LNCaP clone FGC (cell line): ENCODE data around the gene ZC3H18.

ENCODE experiments used
- DNase-seq: peaks from one replicate; pipeline ENCODE4 v3.0.0-alpha.2; 2011; ENCODE audit warnings: low read depth
- H3K4me3 ChIP-seq: 2 replicates; pipeline ENCODE4 v1.5.1; 2011; ENCODE audit warnings: mild to moderate bottlenecking, low read depth, low read length, control low read depth
- TF ChIP-seq, protein P1 (sequence below): IDR thresholded peaks from 2 replicates; pipeline ENCODE4 v1.5.1; 2012; ENCODE audit warnings: mild to moderate bottlenecking; ENCODE audit not compliant: control insufficient read depth, insufficient read depth; ENCODE audit errors: extremely low read depth

The ZC3H18 gene

DNA sequence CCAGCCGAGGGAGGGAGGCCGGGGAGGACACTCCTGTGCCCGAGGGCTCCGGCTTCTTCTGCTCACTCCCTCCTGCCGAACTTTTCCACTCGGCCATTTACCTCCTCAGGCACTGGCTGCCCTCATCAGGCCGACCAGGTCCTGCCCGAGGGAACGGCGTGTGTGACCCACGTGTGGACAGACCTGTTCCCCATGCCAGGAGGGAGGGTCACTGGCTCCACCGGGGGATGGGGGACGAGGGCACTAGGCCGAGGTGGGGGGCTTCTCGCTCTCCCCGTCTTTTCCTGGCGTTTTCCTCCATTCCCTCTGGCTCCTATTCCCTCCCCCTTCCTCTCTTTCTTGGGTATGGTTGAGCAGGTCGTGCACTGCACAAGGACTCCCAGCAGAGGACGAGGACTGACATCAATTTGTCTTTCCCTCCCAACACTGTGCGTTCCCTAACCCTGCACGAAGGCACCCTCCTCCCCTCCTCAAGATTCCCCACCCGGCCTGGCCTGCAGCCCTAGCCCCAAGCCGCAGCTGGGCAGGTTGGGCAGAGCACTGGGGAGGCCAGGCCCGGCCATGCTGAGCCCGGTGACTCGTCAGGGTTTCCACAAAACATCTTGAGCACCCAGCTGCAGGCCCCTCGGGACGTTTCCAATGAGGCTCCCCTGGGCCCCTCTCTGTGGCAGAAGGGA is 64.9 kb downstream of the ZC3H18 start:
- TF ChIP-seq, protein P1, sequence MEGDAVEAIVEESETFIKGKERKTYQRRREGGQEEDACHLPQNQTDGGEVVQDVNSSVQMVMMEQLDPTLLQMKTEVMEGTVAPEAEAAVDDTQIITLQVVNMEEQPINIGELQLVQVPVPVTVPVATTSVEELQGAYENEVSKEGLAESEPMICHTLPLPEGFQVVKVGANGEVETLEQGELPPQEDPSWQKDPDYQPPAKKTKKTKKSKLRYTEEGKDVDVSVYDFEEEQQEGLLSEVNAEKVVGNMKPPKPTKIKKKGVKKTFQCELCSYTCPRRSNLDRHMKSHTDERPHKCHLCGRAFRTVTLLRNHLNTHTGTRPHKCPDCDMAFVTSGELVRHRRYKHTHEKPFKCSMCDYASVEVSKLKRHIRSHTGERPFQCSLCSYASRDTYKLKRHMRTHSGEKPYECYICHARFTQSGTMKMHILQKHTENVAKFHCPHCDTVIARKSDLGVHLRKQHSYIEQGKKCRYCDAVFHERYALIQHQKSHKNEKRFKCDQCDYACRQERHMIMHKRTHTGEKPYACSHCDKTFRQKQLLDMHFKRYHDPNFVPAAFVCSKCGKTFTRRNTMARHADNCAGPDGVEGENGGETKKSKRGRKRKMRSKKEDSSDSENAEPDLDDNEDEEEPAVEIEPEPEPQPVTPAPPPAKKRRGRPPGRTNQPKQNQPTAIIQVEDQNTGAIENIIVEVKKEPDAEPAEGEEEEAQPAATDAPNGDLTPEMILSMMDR = no peak
- H3K4me3 ChIP-seq = no peak overlapping the region
- DNase-seq = no peak

- TF ChIP-seq, protein P1 = no peak
Measured at GRCh38 chr16:88635671-88636319, 65.6 kb downstream of the ZC3H18 start.

DNA sequence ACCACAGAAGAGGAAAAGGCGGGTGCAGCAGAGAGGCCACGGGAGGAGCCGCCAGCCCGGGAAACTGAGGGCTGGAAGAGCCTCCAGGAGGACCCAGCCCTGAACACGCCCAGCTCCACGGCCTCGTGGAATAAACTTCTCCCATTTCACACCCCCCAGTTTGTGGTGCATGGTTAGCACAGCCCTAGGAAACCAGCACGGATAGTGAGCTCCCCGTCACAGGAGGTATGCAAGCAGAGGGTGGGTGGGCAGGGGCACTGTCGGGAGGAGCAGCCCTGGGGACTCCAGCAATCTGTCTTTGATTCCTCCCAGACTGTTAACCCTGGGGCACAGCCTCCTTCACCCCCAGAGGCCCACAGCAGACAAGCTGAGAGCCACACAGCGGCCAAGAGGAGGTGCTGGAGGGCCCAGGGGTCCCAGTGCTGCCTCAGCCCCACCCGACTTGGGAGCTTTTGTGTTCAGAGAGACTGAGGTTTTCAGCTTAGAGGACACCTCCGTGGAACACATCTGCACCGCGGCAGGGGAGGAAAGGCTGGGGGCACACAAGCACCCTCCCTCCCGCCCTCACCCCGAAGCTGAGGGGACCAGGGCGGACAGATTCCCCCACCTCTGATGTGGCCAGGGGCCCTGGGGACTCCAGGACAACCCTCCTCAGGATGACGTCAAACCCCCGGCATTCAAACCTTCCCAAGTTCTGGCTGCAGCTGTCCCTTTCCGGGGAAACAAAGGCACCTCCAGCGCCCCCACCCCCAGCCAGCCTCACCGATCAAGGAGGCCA is 66.5 kb downstream of the ZC3H18 start:
- TF ChIP-seq, protein P1 = no peak
- no peak overlapping the region for H3K4me3 ChIP-seq
- no peak for DNase-seq

More at GRCh38 chr16:88635671-88636319, 65.6 kb downstream of the ZC3H18 start:
- no peak overlapping the region for H3K4me3 ChIP-seq
- no peak for DNase-seq

DNA sequence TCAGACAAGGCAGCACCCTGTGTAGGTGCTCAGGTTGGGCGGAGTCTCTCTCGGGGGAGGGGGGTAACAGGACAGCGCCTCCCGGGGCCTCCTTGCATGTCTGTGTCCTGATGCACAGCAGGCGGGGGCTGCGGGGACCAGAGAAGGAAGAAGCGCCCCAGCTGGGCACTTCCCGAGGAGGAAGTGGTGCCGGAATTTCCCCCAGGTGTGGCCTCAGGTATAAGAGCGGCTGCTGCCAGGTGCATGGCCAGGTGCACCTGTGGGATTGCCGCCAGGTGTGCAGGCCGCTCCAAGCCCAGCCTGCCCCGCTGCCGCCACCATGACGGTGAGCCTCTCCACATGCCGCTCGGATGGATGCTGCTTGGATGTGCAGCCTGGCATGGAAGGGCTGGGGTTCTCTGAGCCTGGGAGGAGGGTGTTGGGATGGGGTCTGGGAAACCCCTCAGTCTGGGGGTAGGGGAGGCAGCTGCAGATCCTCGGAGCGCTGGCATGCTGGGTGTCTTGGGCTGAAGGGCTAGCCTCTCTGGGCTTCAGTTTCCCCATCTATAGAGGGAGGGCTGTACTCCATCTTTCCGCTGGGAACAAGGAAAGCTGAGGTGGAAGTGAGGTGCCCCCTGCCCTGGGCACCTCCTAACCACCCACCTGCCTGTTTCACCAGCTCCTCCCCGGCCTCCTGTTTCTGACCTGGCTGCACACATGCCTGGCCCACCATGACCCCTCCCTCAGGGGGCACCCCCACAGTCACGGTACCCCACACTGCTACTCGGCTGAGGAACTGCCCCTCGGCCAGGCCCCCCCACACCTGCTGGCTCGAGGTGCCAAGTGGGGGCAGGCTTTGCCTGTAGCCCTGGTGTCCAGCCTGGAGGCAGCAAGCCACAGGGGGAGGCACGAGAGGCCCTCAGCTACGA is 68.4 kb downstream of the ZC3H18 start, which contains the start of gene IL17C:
TSS of gene IL17C (plus strand) at position 250 of the 908 bp plus-strand sequence. CDS start at position 320, 70 bp downstream.
- TF ChIP-seq, protein P1 = no peak
- peak; percentile 54 for DNase-seq
- peak within 1 kb of the TSS; percentile 9; the same call in 1 of the 2 replicates for H3K4me3 ChIP-seq

DNA sequence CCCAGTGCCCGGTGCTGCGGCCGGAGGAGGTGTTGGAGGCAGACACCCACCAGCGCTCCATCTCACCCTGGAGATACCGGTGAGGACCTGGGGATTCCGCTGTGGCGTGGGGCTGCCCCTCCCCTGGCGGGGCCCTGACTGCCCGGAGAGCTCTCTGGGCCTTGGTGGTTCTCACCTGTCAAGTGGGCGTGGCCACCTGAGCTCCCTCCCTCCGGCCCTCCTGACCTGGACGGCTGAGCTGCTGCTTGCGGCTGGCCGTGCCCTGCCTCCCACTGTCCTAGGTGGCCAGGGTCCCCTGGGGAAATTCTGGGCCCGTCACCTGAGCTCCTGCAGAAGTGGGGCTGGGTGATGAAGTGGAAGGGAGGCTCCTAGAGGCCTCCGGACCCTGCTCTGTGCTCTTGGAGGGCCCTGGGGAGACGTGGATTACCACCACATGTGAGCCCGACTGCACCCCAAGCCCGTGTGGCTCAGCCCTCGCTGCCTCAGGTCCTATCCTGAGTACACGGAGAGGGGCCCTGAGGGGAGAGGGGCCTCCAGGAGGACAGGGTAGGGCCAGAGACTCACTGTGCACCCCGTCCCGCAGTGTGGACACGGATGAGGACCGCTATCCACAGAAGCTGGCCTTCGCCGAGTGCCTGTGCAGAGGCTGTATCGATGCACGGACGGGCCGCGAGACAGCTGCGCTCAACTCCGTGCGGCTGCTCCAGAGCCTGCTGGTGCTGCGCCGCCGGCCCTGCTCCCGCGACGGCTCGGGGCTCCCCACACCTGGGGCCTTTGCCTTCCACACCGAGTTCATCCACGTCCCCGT is 69.2 kb downstream of the ZC3H18 start:
- H3K4me3 ChIP-seq = no peak overlapping the region
- DNase-seq = no peak
- TF ChIP-seq, protein P1 = no peak
